ENCODE data around the gene PAIP2. TPM values are rescaled to one million over a fixed set of nuclear protein-coding genes. Genes with fewer than 3 reads are reported as not detected.

The PAIP2 gene, protein sequence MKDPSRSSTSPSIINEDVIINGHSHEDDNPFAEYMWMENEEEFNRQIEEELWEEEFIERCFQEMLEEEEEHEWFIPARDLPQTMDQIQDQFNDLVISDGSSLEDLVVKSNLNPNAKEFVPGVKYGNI
- total RNA-seq, result 28.9 and 52.1 TPM in 2 replicates

DNA sequence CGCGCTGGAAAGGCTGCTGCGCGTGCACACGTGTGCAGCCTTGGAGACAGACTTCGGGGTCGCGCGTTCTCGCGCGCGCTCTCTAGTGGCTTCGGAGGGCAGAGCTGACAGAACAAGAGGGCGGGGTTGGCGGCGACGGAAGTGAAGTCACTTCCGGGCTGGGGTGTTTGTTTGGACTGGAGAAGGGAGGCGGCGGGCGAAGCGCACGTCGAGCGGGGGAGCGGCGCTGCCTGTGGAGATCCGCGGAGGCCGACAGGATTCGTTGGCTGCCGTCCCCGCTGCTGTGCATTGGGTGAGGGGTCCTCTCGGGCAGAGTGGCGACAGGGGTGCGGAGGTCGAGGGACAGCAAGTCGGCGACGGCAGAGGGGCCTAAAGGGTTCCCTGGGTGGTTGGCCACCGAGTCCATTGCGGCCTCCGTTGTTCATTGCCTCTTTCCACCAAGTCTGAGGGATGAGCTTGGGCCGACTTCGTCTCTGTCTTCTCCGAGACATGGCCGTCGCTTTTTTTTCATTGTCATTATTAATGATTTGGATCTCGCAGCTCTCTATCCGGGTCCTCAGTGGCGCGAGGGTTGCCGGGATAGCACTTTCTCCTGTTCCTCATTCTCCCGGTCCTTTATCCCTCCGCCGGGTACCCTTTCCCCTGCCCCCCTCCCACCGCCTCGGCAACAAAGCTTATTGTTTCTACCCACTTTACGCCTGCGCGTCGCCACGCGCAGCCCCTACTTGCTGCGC lies at the start of gene PAIP2:
PAIP2 (plus strand) TSS at position 166 of the 734 bp plus-strand sequence. CDS start 21,931 bp downstream, outside the sequence.

DNA sequence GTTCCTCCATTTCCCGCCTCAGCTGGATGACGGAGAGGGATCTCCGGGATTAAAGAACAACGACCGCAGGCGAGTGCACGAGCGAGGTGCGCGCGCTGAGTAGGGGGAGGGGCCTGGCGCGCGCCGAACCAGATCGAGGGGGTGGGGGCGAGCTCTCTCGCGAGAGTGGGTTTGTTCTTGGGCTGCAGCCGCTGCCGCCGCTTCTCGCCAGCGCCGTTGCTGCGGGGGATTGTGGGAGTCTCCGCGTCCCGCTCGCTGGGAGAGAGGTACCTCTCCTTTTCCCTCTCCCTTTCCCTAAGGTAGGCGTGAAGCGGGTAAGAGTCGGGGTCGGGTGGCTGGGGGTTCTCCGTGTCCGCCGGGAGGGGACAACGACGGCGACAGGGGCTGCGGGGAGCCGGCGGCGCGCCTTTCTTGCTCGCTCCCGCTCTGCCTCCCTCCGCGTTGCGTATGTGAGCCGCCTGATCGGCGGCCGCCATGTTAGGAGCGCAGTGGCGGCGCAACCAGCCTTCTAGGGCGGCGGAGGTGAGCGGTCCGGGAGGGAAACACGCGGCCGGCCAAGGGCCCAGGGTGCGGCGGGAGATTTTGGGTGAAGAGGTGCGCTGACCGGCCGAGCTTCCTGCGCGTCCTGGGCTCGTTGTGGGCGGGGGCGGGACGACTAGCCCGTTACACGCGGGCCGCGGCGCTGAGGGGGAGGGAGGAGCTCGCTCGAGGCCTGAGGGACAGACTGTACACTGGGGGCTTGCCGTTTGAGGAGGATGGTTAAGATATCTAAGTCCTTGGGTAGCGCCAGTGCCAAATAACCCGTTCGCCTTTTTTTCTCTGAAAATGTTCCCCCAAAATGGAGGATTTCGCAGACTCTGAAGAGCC lies 47.9 kb upstream of the PAIP2 start, which contains the start of gene MATR3:
MATR3 (plus strand) TSS at position 234 of the 867 bp plus-strand sequence. CDS start 13,676 bp downstream, outside the sequence.

DNA sequence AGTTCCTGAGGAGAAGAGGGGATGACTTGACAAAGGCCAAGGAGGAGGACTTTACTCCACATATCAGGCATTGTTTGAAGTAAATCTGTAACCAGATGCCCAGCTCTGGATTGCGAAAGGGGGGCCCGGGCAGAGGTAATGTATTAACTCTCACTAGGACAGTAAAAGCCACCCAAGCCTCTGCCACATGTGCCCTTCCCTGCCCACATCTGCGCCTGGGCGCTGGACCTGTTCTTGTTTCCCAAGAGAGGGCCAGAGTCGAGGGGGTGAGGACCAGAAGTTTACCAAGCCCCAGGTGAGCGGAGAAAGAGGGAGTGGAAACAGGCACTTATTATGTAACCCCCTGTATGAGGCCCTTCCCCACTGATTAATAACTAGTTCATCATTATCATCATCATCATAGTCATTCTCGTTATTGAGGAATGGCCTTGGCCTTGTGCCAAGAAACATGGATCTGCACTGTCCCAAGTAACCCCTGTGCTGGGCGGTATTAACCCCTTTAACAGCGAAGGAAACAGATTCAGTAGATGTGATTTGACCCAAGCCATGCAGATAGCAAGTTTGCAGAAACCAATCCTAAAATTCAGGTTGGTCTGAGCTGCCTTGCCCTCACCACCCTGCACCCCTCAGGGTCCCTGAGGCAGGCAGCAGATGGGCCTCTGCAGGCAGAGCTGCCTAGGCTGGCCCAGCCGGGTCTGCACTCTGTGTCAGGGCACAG lies 41.8 kb downstream of the PAIP2 start, which contains the start of gene SLC23A1:
SLC23A1 (minus strand) TSS at position 23 of the 718 bp plus-strand sequence. CDS start 44 bp downstream, outside the sequence.

GRCh38 chr5:139389701-139390638 lies 48.3 kb downstream of the PAIP2 start, which contains the start of gene MZB1:
TSS of gene MZB1 (minus strand) at chr5:139389913. CDS start at chr5:139389856, 57 bp downstream.

DNA sequence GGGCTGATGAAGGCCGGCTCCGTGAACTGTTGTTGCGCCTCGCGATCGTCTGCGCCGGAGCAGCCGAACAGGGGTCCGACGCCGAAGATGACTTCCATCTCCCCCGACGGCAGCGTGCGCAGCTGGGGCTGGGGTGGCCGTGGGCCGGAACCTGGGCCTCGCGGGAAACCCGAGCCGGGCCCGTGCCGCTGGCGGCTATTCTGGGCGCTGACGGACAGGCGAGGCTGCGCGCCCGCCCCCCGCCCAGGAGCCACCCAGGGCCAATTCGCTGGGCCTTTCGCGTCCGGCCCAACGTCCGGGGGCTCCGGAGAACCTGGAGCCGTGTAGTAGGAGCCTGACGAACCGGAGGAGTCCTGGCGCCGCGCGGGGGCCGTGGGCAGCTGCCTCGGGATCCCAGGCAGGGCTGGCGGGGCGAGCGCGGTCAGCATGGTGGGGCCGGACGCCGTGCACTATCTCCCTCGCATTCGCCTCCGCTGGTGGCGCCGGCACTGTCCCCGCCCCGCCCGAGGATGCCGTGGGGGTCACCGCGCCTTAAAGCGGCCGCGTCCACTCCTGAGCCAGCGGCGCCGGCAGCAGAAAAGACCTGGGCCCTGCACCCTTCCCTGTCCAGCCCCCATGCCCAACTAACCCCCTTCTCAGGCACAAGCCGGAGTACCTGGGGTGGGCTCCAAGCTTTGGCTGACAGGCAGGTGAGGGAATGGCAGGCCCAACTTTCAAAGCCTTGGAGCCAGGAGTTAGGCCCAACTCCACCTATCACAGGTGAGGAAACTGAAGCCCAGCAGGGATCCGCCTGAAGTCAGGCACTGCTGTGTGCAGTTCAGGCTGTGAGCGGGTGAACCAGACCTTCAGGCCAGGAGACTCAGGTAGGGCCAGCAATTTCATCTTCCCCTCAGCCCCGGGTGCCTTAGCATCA lies 53.3 kb downstream of the PAIP2 start, which contains the start of gene PROB1:
PROB1 (minus strand) TSS at position 451 of the 913 bp plus-strand sequence; CDS start at position 428, 23 bp downstream.

DNA sequence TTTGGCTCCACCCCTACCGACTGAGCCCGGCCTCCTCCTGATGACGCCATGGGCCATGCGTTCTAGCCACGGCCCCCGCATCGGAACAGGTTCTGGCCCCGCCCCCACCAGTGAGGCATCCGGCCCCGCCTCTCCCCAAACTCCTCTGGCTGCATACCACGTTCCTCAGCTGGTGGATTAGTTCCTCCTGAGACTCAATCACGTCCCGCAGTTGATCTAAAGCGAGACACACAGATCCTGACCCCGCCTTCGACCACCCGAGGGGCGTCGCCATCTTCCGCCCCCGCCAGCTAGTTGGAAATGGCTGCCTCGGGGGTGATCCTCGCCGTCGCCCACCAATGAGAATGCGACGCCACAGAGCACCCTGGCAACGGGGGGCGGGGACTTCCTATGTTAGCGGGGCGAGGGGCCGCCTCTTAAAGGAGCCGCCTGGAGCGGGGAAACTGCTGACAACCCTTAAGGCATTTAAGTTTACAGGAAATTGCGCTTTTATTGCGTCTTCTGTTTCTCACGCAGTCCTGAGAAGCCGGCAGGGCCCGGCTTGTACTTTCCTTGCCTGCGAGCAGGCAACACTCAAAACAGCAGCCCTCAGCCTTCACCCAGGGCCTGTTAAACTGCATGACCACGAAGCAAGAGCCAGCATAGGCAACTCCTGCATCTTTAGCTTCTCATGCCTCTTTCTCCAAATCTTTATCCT lies 62.3 kb downstream of the PAIP2 start, which contains the start of gene SPATA24:
SPATA24 (minus strand) TSS at position 303 of the 697 bp plus-strand sequence; CDS start at position 274, 29 bp downstream.

Other genes starting within 250 kb of the PAIP2 start
- gene SIL1, start 143.5 kb upstream of the PAIP2 start, total RNA-seq, result 104 and 120 TPM in 2 replicates
- gene MATR3, start 48.1 kb upstream of the PAIP2 start, total RNA-seq, result 263 and 296 TPM in 2 replicates
- gene SLC23A1, start 41.4 kb downstream of the PAIP2 start, total RNA-seq, result not detected in 2 replicates
- gene MZB1, start 48.1 kb downstream of the PAIP2 start, total RNA-seq, result not detected in 2 replicates
- gene PROB1, start 53.2 kb downstream of the PAIP2 start, total RNA-seq, result 1.3 and 1.7 TPM in 2 replicates
- 4.8 and 5.7 TPM in 2 replicates for gene SPATA24, start 62.2 kb downstream of the PAIP2 start, total RNA-seq
- 8.1 and 12.6 TPM in 2 replicates for gene DNAJC18, start 97.7 kb downstream of the PAIP2 start, total RNA-seq
- 2.2 and 4.4 TPM in 2 replicates for gene ECSCR, start 120.9 kb downstream of the PAIP2 start, total RNA-seq
- not detected in 2 replicates for gene SMIM33, start 129.2 kb downstream of the PAIP2 start, total RNA-seq
- gene STING1, start 140.9 kb downstream of the PAIP2 start, total RNA-seq, result 58.8 and 76.5 TPM in 2 replicates
- 43.5 and 49.7 TPM in 2 replicates for gene UBE2D2, start 219.5 kb downstream of the PAIP2 start, total RNA-seq

Data from smooth muscle cell of the pulmonary artery (primary cell).